Lower leg skin (tissue), 3 donors: Measurements from ENCODE around the gene SLC27A2.

Source experiments
- POLR2A ChIP-seq, 2 donors: fragments of 450-650 bp; IDR thresholded peaks; one replicate each; pipeline ENCODE4 v1.6.1; 2016 to 2017; ENCODE audit warnings: antibody characterized with exemption in 2 of 2, mild to moderate bottlenecking in 1 of 2, moderate library complexity in 1 of 2
- TF ChIP-seq, protein P1 (sequence below), 3 donors: fragments of 450-650 bp; IDR thresholded peaks; one replicate each; pipeline ENCODE4 v1.5.1; 2016; ENCODE audit warnings: antibody characterized with exemption in 3 of 3, mild to moderate bottlenecking in 3 of 3, moderate library complexity in 2 of 3

DNA sequence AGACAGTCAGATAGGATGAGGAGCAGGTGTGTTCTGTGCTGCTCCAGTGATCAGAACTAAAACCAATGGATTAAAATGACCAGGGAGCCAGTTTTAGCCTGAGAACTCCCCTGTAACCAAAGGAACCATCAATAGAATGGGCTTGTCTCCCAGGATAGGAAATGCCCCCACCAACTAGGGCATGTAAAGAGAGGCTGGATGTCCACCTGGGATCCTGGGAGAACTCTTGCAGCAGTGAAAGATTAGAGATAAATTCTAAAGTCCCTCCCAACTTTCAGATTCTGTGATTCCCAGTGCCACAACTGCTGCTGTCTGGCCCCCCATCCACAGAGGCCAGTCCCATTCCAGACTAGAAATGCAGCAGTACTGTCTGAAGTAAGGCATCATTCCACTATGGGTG, 49.8 kb downstream of the SLC27A2 start:
- TF ChIP-seq, protein P1, sequence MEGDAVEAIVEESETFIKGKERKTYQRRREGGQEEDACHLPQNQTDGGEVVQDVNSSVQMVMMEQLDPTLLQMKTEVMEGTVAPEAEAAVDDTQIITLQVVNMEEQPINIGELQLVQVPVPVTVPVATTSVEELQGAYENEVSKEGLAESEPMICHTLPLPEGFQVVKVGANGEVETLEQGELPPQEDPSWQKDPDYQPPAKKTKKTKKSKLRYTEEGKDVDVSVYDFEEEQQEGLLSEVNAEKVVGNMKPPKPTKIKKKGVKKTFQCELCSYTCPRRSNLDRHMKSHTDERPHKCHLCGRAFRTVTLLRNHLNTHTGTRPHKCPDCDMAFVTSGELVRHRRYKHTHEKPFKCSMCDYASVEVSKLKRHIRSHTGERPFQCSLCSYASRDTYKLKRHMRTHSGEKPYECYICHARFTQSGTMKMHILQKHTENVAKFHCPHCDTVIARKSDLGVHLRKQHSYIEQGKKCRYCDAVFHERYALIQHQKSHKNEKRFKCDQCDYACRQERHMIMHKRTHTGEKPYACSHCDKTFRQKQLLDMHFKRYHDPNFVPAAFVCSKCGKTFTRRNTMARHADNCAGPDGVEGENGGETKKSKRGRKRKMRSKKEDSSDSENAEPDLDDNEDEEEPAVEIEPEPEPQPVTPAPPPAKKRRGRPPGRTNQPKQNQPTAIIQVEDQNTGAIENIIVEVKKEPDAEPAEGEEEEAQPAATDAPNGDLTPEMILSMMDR (IDR thresholded peaks at IDR 0.05) = no peak
- no peak for TF ChIP-seq POLR2A (IDR thresholded peaks at IDR 0.05)
